Ecto neural progenitor cell (in vitro differentiated cells): ENCODE data around the gene TP53BP2.

ENCODE experiments used
- DNase-seq: peaks from one replicate; pipeline ENCODE4 v3.0.0-alpha.2; 2018; ENCODE audit warnings: low spot score

Gene TP53BP2

DNA sequence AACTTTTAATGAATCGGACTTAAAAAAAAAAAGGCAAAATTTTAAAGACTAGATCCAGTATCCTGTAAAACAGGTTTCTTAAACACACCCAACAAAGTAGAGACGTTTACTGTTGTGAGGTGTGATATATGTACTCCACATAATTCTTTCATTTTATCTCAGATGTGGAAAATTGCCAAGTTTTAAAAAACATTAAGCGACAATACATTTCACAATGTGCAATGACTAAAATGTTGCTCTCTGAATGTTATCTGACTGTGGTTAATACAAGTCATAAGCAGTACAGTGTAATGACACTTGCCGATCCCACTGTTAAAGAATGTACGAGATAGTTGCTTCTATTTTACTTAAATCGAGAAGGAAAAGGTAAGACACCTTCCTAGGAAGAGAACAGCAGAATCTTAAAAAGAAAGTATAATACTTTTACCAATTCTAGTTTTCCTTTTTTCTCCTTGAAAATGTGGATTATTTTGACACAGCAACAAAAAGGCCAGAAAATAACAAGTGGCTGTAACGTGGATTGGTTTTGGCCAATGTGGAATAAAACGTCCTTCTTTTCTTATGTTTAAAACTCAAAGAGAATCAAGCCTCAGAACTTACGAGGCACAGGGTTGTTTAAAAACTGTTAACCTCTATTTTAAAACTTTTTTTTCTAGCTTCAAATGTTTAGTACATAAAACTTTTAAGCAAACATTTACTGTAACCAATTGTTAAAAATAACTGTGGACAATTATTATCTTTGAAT is 51.4 kb downstream of the TP53BP2 start:
- DNase-seq, result no peak

DNA sequence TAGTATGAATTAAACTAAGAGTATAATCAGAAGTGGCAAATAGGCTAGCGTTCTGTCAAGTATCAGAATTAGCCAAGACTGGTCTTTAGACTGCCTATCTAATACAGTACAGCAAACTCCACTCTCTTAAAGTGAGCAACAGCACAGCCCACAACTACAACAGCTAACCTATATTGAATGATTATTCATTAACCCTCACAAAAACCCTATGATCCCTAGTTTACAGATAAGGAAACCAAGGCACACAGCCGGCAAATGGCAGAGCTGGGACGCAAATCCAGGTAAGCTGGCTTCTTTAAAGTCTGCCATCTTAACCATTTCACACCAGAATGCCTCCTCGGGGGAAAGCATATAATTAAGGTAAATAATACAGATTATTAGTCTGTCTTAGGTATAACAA is 52.0 kb downstream of the TP53BP2 start:
- DNase-seq, result no peak

DNA sequence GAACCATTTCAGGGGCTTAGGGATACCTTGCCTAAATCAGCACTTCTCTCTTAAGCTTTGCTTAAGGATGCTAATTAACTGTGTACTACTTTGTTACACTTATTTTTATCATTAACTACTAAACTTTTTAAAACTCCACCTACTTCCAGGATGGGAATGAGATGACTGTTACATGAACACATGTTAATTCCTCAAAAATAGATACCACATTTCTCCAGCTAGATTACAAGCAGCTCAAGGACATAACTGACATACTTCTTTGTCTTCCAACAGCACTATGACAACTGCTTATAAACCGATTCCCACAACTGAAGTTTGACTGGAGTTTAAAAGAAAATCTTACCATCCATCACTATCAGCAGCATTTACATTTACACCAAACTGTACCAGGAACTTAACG is 53.7 kb downstream of the TP53BP2 start:
- no peak for DNase-seq

DNA sequence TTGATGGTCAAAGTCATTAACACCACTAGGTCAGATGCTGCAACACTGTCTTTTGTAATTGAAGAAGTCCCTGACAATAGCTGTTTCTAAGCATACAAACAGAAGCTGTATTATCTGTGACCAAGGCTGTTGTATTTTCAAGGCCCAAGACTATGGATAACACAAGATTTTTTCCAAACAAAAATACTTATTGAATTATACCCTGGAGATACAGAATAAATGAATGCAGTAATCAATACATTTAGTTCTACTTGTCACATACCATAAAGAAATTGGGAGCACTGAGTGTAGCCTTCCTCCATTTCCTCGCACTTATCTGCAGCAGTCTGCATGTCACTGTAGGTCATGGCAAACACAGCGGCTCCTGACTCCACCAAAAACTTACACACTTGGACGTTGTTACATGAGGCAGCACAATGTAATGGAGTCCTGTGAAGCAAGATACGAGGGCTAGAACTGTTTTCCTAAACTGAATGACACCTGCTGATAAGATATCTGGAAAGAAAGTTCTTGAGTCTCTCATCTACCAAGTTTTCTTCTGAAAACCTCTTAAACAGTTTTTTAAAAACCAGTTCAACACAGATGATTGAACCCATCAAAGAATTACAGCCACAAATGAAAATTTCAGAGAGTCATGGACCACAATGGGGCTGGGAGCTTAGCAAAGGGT is 56.9 kb downstream of the TP53BP2 start:
- DNase-seq, result no peak

DNA sequence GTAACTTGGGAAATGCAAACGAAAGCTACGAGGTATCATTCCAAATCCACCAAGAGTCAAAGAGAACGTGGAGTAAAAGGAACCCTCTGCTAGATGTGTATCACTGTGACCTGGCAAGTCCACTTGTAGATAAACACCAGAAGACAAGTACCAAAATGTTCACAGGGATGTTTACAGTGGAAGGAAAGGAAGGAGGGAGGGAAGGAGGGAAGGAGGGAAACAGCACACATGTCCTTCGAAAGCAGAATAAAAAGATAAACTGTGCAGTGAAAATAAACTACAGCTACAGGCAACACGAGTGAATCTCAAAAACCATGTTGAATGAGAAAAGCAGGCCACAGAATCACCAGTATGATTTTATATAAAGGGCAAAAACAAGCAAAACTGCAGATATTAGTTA is 59.9 kb downstream of the TP53BP2 start:
- no peak for DNase-seq

DNA sequence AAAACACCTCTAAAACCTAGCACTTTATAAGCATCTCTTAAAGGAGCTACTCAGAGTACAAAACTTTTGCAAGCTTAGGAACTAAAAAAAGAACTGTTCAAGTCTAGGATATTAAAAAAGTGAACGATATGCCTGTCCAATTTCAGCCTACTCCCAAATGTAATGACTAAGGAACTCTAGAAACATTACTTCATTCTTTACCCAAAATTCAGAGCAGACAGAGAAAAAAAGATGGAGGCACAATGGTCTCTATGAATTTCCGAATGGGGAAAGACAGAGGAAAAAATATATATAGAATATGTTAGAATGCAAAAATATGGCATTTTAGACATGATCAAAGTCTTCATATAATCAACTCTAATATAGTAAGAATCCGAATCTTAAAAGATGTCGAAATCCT is 61.2 kb downstream of the TP53BP2 start:
- DNase-seq, result no peak

DNA sequence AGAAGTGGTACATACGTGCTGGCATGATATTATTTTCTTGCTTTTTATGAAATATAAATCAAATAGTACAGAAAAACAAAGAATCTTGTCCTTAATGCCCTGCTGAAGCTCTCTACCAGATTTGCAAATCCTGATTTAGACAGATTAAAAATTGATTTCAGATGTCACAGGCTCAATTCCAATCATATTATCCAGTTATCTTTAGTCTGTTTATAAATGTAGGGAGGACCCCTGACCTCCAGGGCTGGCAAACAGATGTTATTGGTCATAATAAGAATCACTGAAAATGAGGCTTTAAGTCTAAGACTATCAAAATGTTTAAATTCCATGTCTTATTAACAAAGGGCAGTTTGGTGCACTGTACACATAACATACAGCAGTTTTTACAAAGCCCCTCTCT is 62.1 kb downstream of the TP53BP2 start:
- no peak for DNase-seq

DNA sequence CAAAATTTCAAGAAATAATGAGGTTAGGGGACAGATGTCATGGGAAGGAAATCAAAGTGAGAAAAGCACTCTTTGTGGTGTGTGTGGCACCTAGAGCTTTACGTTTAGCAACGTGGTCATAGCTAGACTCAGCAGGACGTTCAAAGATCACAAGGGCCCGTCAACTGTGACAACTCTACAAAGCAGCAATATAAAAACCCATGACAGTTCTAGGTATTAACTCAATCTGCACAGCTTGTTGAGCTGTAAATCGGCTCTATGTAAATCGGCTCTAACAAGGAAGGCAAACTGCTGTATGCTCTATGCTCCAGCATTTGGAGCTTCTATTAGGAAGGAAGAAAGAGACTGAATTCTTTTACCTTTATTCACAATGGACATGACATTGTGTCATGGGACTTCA is 64.8 kb downstream of the TP53BP2 start:
- DNase-seq, result peak; percentile 11

DNA sequence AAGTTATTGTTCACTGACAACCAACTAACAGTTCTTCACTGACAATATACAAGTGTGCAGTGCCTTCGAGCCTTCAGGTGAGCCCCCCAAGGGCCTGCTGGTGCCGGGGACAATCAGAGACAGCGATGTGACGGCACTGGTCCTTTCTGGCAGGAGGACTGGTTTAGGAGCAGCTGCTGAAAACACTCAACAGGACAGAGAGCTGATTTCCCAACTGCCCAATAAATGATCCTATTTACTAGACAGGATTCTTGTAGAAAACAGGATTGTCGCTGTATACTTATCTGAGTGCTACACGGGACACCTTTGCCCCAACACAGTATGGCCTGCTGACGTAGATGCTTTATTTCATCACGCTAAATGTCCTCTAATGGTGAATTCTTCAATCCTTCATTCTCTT is 65.4 kb downstream of the TP53BP2 start:
- peak; percentile 28 for DNase-seq

DNA sequence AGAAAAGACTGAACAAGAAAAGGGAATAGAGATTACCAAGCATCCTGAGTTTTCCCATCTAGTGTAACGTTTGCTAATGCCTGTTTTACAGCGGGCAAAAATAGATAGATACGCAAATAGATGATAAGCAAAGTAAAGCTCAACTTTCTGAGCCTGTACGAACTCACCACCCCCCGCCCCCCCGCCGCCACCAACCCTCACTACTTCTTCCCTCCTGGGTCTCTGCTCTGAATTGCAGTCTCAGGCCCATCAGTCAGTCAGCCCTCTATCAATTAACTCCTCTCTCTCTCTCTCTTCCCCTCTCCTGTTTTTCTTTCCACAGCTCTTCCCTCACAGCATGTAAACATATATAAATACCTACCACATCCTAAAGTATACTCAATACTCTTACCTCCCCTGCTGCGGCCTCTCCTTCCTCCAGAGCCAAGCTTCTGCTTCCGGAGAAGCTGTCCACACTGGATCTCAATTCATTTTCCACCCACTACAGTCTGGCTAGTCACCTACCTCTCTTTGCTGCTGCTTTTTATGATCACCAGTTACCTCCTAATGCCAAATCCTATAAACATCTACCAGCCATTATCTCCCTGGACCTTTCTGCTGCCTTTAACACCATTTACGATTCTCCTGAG is 68.8 kb downstream of the TP53BP2 start:
- DNase-seq, result peak; percentile 5

DNA sequence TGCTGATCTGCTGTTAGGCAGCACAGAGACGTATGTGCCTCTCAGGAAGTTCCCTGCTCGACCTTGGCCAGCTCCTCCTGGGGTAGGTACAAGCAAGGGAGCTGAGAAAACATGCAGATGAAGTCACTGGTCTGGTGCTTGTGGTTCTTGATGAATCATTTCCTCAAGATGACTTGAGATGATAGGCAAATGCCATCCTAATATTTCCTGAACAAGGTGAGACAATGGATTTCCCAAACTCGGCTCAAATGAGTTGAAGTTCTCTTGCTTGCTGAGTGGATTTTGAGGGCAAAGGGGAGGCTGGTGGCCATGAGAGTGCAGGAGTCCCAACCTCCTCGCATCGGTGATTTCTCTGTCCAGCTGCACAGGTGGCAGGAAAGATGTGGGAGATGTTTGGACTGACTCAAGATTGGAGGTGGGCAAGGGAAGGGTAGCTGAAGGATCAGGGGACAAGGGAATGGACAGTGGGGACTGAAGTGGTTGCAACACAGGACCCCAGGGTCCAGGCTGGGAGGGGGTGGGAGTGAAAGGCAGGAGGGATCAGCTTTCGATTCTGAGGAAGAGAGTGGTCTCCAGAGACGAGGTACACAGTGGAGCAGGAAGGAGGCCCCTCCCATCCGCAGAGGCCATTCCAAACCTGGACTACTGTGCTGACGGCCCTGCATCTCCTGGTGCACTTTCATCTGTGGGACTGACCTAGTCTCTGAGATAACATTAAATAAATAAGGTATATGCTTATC is 69.5 kb downstream of the TP53BP2 start:
- peak; percentile 17 for DNase-seq

DNA sequence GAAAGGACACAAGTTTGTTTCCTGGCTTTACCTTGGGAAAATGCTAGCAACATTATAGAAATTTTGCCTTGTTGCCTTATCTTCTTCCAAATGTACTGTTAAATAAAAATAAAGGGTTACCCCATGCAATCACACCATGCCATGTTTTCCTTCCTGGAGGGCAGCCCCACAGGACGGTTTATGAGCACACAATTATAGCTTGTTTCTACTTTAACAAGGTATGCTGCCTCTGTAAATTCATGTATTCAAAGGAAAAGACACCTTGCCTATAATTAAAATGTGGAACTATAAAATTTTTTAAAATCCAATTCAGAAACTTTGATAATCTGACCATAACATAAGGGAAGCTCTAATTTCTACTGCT is 70.1 kb downstream of the TP53BP2 start:
- DNase-seq, result no peak

DNA sequence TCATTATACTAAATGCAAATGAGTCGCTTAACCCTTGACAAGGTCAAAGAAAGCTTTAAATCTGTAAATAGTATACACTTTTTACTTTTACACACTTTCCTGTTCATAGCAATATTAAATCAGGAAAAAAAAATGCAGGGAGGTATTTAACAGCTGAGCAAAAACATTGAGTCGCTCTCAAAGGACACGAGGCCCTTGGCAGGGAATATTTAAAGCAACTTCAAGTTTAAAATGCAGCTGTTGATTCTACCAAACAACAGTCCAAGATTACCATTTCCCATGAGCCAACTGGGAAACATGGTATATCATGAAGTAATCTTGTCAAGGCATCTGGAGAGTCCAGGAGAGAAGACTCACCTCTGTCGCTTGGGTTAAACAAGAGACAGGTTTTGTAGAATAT is 70.7 kb downstream of the TP53BP2 start:
- no peak for DNase-seq

DNA sequence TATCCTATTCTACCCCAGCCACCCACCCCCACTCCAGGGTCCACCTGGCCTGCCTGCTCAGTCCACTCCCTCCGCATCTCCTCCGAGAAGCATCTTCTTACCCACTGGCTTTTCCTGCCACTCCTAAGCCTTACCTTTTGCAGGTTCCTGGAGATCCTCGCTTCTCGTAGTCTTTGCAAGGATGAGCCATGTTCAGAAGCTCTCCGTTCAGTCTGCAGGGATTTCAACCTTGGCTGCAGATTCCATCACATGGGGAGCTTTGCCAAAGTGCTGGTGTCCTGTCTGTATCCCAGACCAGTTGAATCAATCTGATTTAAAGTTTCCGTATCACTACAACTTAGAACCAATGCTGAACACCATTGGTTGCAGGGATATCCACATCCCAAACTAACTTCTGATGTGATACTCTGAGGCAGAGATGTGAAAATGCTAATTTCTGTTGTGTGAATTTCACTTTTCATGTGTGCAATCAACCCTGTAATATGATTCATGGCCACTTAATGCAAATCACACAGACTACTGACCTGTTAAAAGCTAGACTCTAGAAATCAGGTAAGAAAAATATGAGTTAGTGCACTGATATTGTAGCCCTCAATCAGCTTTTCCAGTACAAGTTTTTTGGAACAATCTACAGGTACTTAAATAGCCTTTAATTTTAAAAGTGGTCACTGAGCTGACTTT is 71.5 kb downstream of the TP53BP2 start:
- no peak for DNase-seq

DNA sequence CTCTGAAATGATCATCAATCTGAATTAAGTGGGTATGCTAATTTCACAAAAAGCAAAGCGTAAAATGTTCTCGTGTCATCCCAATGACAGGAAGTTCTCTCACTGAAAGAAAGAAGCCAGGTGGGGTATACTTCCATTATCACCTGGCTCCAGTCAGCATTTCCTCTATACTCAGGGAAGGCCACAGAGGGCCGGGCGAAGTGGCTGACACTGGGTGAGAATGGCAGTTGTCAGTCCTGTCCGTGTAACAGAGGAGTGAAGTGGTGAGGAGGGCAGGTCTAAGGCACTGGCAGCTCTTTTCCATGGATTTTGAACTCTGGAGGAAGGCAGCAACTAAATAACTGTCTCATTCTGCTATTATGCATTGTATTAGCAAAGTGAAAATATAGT is 73.0 kb downstream of the TP53BP2 start:
- peak; percentile 21 for DNase-seq

DNA sequence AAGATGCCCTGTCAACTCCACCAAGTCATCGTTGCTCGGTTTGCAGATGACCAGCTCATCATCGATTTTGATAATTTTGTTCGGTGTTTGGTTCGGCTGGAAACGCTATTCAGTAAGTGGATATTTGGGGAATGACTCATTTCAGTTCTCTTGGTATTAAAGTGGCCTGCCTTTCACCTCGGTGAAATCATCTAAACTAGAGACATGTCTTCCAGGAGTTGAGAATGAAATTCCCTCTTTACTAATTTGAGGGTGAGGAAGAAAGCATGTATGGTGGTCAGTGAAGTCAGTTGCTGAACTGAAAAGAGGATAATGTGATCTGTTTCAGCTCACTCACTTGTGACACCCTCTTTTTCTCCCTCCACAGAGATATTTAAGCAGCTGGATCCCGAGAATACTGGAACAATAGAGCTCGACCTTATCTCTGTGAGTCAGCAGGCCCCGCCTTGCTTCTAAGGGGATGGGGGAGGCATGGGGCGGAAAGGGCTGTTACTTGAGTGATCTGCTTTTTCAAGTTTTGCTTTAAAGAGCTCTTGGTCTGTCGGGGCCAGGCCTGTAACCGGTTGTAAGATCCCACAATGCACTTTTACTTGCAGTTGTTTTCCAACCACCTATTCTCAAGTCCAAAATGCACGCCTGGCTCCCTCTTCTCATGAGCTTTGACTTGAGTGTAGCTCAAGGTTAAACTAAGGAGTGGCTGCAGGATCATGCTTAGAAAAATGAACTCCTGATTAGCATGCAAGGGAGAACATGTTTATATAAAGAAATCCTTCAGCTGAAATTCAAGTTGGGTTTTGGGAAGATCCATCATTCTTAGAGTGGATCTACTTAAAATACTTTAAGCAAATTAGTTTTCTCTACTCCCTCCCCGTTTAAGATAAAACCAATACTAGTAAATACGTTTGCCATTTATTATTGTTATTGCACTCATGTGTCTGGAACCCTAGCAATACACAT is 73.7 kb downstream of the TP53BP2 start:
- peak; percentile 47 for DNase-seq

DNA sequence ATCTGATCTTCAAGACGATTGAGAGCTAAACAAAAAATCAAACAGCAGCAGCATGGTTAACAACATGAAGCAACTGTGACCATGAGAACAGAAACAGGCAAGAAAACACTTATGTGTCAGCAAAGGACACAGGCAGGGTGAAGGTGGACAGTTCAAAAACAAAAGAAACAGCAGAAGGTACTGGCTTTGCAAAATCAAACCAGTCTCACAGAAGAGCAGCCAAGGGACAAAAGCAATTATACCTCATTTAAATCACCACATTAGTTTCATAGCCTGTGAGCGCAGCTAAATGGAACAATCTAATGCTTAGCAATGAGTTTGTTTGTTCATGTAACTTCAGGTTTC is 74.3 kb downstream of the TP53BP2 start:
- no peak for DNase-seq

DNA sequence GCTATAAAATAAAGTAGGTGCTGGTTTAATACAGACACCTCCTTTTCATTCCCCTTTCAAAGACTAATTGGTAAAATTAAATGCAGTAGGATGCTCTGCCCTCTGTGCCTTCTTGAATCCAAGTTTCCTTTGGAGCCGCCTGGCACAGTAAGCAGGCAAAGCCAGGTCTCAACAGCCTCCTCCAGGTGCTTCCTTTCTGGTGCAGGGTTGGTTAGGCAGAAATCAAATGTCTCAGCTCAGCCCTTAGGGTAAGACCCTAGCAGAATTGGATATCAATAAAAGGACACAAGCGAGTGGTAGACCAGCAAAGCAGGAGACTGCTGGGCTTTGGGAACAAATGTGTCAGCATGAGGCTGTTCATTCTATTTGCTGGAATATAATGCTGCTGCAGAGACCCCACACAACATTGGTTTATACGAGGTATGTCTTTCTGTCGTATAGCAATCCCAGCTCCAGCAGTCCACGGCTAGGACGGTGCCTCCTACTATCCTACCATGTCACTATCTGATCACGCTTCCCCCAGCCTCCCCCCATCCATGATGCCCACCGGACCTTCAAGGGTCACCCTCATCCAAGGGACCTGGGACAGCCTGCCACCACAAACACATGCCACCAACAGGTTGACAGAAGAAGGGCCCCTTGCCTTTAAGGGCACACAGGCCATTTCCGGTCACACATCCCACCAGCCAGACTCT is 75.0 kb downstream of the TP53BP2 start:
- no peak for DNase-seq

DNA sequence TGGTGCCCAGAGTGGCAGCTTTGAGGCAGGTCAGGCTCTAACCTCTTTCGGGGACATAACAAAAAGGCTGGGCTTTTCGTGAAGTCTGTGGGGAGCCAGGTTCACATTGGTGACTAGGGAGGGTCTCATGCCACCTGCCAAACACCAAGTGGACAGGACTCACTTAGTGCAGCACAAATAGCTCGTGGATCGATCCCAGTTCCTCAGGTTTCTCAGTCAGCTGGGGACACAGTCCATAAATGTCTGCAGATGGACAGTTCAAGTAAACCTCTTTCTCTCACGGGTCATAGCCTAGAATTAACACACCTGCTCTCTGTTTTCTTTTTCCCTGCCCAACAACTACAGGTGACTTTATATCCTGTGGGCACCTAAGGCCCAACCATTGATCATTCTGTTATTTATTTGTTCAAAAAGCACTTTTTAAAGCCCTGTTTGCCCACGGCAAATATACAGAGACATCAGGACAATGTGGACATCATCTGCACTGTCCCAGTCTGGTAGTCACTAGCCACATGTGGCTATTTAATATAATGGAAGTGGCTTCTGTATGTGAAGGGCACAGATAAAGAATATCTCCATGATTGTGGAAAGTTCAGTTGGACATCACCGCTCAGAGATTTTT is 79.9 kb downstream of the TP53BP2 start:
- no peak for DNase-seq
